H9 (cell line): ENCODE data around the gene GNPNAT1. TPM values are rescaled to one million over a fixed set of nuclear protein-coding genes. Genes with fewer than 3 reads are reported as not detected.
"Not testable (repeated sequence)": the region's sequence is repeated elsewhere in the genome, so short reads cannot be mapped to it uniquely, and the experiment has no call there.

Experiments
- DNase-seq: peaks from one replicate; pipeline ENCODE4 v3.0.0-alpha.2; 2017
- H2AFZ ChIP-seq: one replicate; pipeline ENCODE4 v1.6.1; 2013; ENCODE audit warnings: mild to moderate bottlenecking, low read length, control low read depth, moderate library complexity
- H2AK5ac ChIP-seq: 2 replicates; pipeline ENCODE4 v1.6.1; 2013; ENCODE audit warnings: low read length, control low read depth, mixed read lengths; ENCODE audit not compliant: insufficient read length
- H2BK120ac ChIP-seq: one replicate; pipeline ENCODE4 v1.6.1; 2013; ENCODE audit warnings: low read depth, mild to moderate bottlenecking, low read length, control low read depth, inconsistent platforms; ENCODE audit not compliant: poor library complexity, severe bottlenecking
- H2BK12ac ChIP-seq: 2 replicates; pipeline ENCODE4 v1.6.1; 2013; ENCODE audit warnings: low read length, control low read depth, mixed read lengths, low read depth; ENCODE audit not compliant: insufficient read length
- H2BK15ac ChIP-seq: 2 replicates; pipeline ENCODE4 v1.6.1; 2013; ENCODE audit warnings: low read depth, low read length, control low read depth
- H2BK20ac ChIP-seq: one replicate; pipeline ENCODE4 v1.6.1; 2013; ENCODE audit warnings: low read depth, mild to moderate bottlenecking, low read length, control low read depth, inconsistent platforms; ENCODE audit not compliant: poor library complexity, severe bottlenecking
- H2BK5ac ChIP-seq: 2 replicates; pipeline ENCODE4 v1.6.1; 2013; ENCODE audit warnings: low read length, control low read depth, mixed read lengths; ENCODE audit not compliant: insufficient read length
- H3K14ac ChIP-seq: 2 replicates; pipeline ENCODE4 v1.6.1; 2013; ENCODE audit warnings: low read length, control low read depth; ENCODE audit not compliant: insufficient read depth
- H3K18ac ChIP-seq: 2 replicates; pipeline ENCODE4 v1.6.1; 2013; ENCODE audit warnings: low read depth, mild to moderate bottlenecking, mixed read lengths, low read length, control low read depth; ENCODE audit not compliant: insufficient read length
- H3K23ac ChIP-seq: 2 replicates; pipeline ENCODE4 v1.6.1; 2013; ENCODE audit warnings: low read length, control low read depth, mixed read lengths, low read depth; ENCODE audit not compliant: insufficient read length
- H3K23me2 ChIP-seq: 2 replicates; pipeline ENCODE4 v1.6.1; 2013; ENCODE audit warnings: low read depth, mild to moderate bottlenecking, mixed read lengths, low read length, control low read depth; ENCODE audit not compliant: insufficient read length, poor library complexity, severe bottlenecking
- H3K27ac ChIP-seq: 2 replicates; pipeline ENCODE4 v1.5.1; 2013; ENCODE audit warnings: low read length, control low read depth, mixed read lengths, low read depth; ENCODE audit not compliant: insufficient read length
- H3K27me3 ChIP-seq: 2 replicates; pipeline ENCODE4 v1.6.1; 2013; ENCODE audit warnings: low read length, control low read depth, inconsistent platforms; ENCODE audit not compliant: insufficient read depth
- H3K4ac ChIP-seq: 2 replicates; pipeline ENCODE4 v1.6.1; 2013; ENCODE audit warnings: low read depth, mild to moderate bottlenecking, control low read depth, inconsistent platforms, low read length, moderate library complexity
- H3K4me1 ChIP-seq: 2 replicates; pipeline ENCODE4 v1.6.1; 2013; ENCODE audit warnings: low read length, control low read depth, inconsistent platforms; ENCODE audit not compliant: insufficient read depth
- H3K4me2 ChIP-seq: 2 replicates; pipeline ENCODE4 v1.6.1; 2013; ENCODE audit warnings: low read length, control low read depth, mixed read lengths; ENCODE audit not compliant: insufficient read length, insufficient read depth
- H3K56ac ChIP-seq: 2 replicates; pipeline ENCODE4 v1.6.1; 2013; ENCODE audit warnings: low read depth, mild to moderate bottlenecking, mixed read lengths, low read length, control low read depth; ENCODE audit not compliant: insufficient read length
- H3K79me1 ChIP-seq: 2 replicates; pipeline ENCODE4 v1.6.1; 2013; ENCODE audit warnings: low read depth, mild to moderate bottlenecking, moderate library complexity, low read length, control low read depth, inconsistent platforms; ENCODE audit not compliant: insufficient read depth, poor library complexity, severe bottlenecking
- H3K79me2 ChIP-seq: 2 replicates; pipeline ENCODE4 v1.6.1; 2013; ENCODE audit warnings: low read length, control low read depth, inconsistent platforms; ENCODE audit not compliant: insufficient read depth
- H3K9ac ChIP-seq: 2 replicates; pipeline ENCODE4 v1.6.1; 2013; ENCODE audit warnings: low read length, control low read depth, mixed read lengths; ENCODE audit not compliant: insufficient read length; ENCODE audit errors: extremely low read depth
- H3K9me3 ChIP-seq: one replicate; pipeline ENCODE4 v1.6.1; 2013; ENCODE audit warnings: low read depth, low read length, inconsistent platforms; ENCODE audit not compliant: control insufficient read depth
- H3T11ph ChIP-seq: one replicate; pipeline ENCODE4 v1.6.1; 2013; ENCODE audit warnings: mild to moderate bottlenecking, low read length, control low read depth, inconsistent platforms
- H4K20me1 ChIP-seq: one replicate; pipeline ENCODE4 v1.6.1; 2013; ENCODE audit not compliant: control insufficient read depth, insufficient read length, insufficient read depth
- H4K5ac ChIP-seq: 2 replicates; pipeline ENCODE4 v1.6.1; 2013; ENCODE audit warnings: low read depth, mild to moderate bottlenecking, mixed read lengths, low read length, control low read depth; ENCODE audit not compliant: insufficient read length
- H4K8ac ChIP-seq: replicated peaks from 2 replicates; pipeline ENCODE4 v1.6.1; 2013; ENCODE audit warnings: low read length, control low read depth, mixed read lengths, low read depth; ENCODE audit not compliant: insufficient read length
- H4K91ac ChIP-seq: 2 replicates; pipeline ENCODE4 v1.6.1; 2013; ENCODE audit warnings: low read depth, mild to moderate bottlenecking, moderate library complexity, mixed read lengths, low read length, control low read depth; ENCODE audit not compliant: insufficient read length
- H3K27ac Mint-ChIP-seq, 3 experiments: 2 replicates in 2 of 3; 3 replicates in 1 of 3; pipeline ENCODE4 v1.8.0; 2020 to 2021; ENCODE audit warnings: mixed read lengths in 3 of 3, mild to moderate bottlenecking in 1 of 3, moderate library complexity in 1 of 3
- H3K27me3 Mint-ChIP-seq: 2 replicates; pipeline ENCODE4 v1.8.0; 2021; ENCODE audit warnings: low read depth, mild to moderate bottlenecking, moderate library complexity, mixed read lengths
- H3K36me3 Mint-ChIP-seq, 3 experiments: 2 replicates in 2 of 3; 3 replicates in 1 of 3; pipeline ENCODE4 v1.8.0; 2020 to 2021; ENCODE audit warnings: low read depth in 3 of 3, mixed read lengths in 3 of 3; ENCODE audit not compliant: insufficient read depth in 1 of 3
- H3K4me1 Mint-ChIP-seq, 2 experiments: 2 replicates each; pipeline ENCODE4 v1.8.0; 2020; ENCODE audit warnings: mixed read lengths in 2 of 2
- H3K4me3 Mint-ChIP-seq, 2 experiments: 2 replicates in 1 of 2; 3 replicates in 1 of 2; pipeline ENCODE4 v1.8.0; 2020 to 2021; ENCODE audit warnings: mild to moderate bottlenecking in 2 of 2, mixed read lengths in 2 of 2, moderate library complexity in 1 of 2
- H3K9me3 Mint-ChIP-seq, 2 experiments: 2 replicates in 1 of 2; 3 replicates in 1 of 2; pipeline ENCODE4 v1.8.0; 2020; ENCODE audit warnings: mild to moderate bottlenecking in 2 of 2, mixed read lengths in 2 of 2, moderate library complexity in 1 of 2
- CTCF ChIP-seq: fragments of 200-600 bp; sonication (generic); conservative IDR thresholded peaks from 3 replicates; pipeline ENCODE4 v1.8.0; 2021; ENCODE audit warnings: antibody characterized with exemption, mild to moderate bottlenecking
- WGBS: extraction: QIAGEN DNeasy Blood & Tissue Kit; methylation state at CpG from one replicate; pipeline ENCODE4 v1.1.7; 2013; ENCODE audit warnings: missing lambda C conversion rate, low lambda C conversion rate, mixed read lengths; ENCODE audit not compliant: insufficient read length; ENCODE audit errors: extremely low coverage; 5-methylcytosine and 5-hydroxymethylcytosine counted together
- total RNA-seq: library from RNA; stranded (reverse); gene quantifications from 2 replicates; pipeline ENCODE4 v1.2.1, GENCODE V29; 2021

GNPNAT1 gene
- total RNA-seq, 1 experiment from 2014 or later = 49.0 TPM

GRCh38 chr14:52729585-52729924, 61.9 kb downstream of the GNPNAT1 start:
- no peak overlapping the region for H3K27ac ChIP-seq
- H3K27me3 ChIP-seq = no peaks in the 10 kb centered on the region

DNA sequence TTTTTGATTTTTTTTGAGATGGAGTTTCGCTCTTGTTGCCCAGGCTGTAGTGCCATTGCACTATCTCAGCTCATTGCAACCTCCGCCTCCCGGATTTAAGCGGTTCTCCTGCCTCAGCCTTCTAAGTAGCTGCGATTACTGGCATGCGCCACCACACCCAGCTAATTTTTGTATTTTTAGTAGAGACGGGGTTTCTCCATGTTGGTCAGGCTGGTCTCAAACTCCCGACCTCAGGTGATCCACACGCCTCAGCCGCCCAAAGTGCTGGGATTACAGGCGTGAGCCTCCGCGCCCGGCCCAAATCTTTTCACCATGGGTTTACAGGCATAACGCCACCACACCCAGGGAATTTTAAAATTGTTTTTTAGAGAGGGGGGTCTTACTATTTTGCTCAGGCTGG, 62.4 kb downstream of the GNPNAT1 start:
- H3K79me2 ChIP-seq, H2BK120ac ChIP-seq, H4K91ac ChIP-seq, H3K27me3 ChIP-seq, H2AK5ac ChIP-seq, H3K4me2 ChIP-seq, H3K23me2 ChIP-seq, H3K9me3 Mint-ChIP-seq, H3T11ph ChIP-seq, H3K27ac ChIP-seq, H2BK15ac ChIP-seq, H4K5ac ChIP-seq, H3K27me3 Mint-ChIP-seq, H3K14ac ChIP-seq, H2BK5ac ChIP-seq, H3K9me3 ChIP-seq, H4K8ac ChIP-seq, H3K23ac ChIP-seq, H3K56ac ChIP-seq, H4K20me1 ChIP-seq, H3K18ac ChIP-seq, H3K79me1 ChIP-seq, H2BK20ac ChIP-seq, H2BK12ac ChIP-seq, H2AFZ ChIP-seq, H3K4ac ChIP-seq, H3K9ac ChIP-seq, H3K4me1 ChIP-seq: not testable (repeated sequence)
- H3K27ac Mint-ChIP-seq = peak overlapping the region; percentile 91 to 96 (median 96); a peak in 5 of 7 replicates
- WGBS = no CpG with 5 or more reads among the region's 15 CpGs
- H3K4me3 Mint-ChIP-seq = peak overlapping the region; percentile 50 to 68; a peak in 3 of 5 replicates
- peak; percentile 30 for DNase-seq
- peaks cover 19 to 56% (median 37%) of the 10 kb centered on the region in 3 experiments; a peak in 6 of 7 replicates for H3K36me3 Mint-ChIP-seq
- peaks cover 15 to 36% of the 10 kb centered on the region in 2 experiments for H3K4me1 Mint-ChIP-seq

More at GRCh38 chr14:52729585-52729924, 61.9 kb downstream of the GNPNAT1 start:
- Histone ChIP-seq H3T11ph (no peak overlapping the region), H4K5ac (no peak overlapping the region), H3K79me2 (no peaks in the 10 kb centered on the region; the same call in 1 of the 2 replicates), H3K4ac (no peak overlapping the region), H4K8ac (no peak overlapping the region), H3K56ac (no peak overlapping the region), H4K91ac (no peak overlapping the region), H3K79me1 (no peaks in the 10 kb centered on the region), H3K4me2 (peak overlapping the region; percentile 16), H3K4me1 (peaks cover 8% of the 10 kb centered on the region; the same call in 1 of the 2 replicates), H3K18ac (no peak overlapping the region), H2BK12ac (no peak overlapping the region), H3K23me2 (peaks cover 5% of the 10 kb centered on the region), H2AK5ac (no peak overlapping the region), H3K9ac (no peak overlapping the region), H4K20me1 (no peaks in the 10 kb centered on the region), H2BK120ac (no peak overlapping the region), H2BK5ac (no peak overlapping the region), H2AFZ (no peak overlapping the region), H2BK15ac (no peak overlapping the region), H3K9me3 (no peaks in the 10 kb centered on the region), H2BK20ac (no peak overlapping the region), H3K14ac (no peak overlapping the region), H3K23ac (no peak overlapping the region)
- H3K27me3 Mint-ChIP-seq = no peaks in the 10 kb centered on the region
- H3K4me3 Mint-ChIP-seq = peak overlapping the region; percentile 96 to 98
- no peak for DNase-seq
- no peak for TF ChIP-seq CTCF
- peaks cover 19 to 56% (median 38%) of the 10 kb centered on the region in 3 experiments for H3K36me3 Mint-ChIP-seq
- H3K9me3 Mint-ChIP-seq = no peaks in the 10 kb centered on the region
- peak overlapping the region; percentile 90 to 99 (median 94); a peak in 6 of 7 replicates for H3K27ac Mint-ChIP-seq
- H3K4me1 Mint-ChIP-seq = peaks cover 18 to 40% of the 10 kb centered on the region in 2 experiments
- WGBS = no CpG with 5 or more reads among the region's 8 CpGs
